ENCODE data around the gene CNTFR. TPM values are rescaled to one million over a fixed set of nuclear protein-coding genes. Genes with fewer than 3 reads are reported as not detected.

The CNTFR gene
- total RNA-seq, 2 experiments from 2014 or later = not detected

- Histone ChIP-seq H3K4me2 (ENCODE audit: low read length) (no peak overlapping the region), H3K9me3 (ENCODE audit: low read length) (no peaks in the 10 kb centered on the region), H3K27ac (ENCODE audit: low read depth, low read length, poor library complexity, severe bottlenecking) (no peak overlapping the region), H2AFZ (ENCODE audit: low read length) (no peak overlapping the region), H3K4me3 (ENCODE audit: low read depth, low read length, poor library complexity, severe bottlenecking) (no peak overlapping the region), H4K20me1 (ENCODE audit: insufficient read depth, low read length) (no peaks in the 10 kb centered on the region), H3K79me2 (ENCODE audit: insufficient read depth, low read depth, low read length) (no peaks in the 10 kb centered on the region), H3K9me2 (ENCODE audit: insufficient read depth, low read length) (no peaks in the 10 kb centered on the region), H3K36me3 (ENCODE audit: insufficient read depth, low read length) (no peaks in the 10 kb centered on the region), H3K4me1 (ENCODE audit: insufficient read depth, low read length, poor library complexity, severe bottlenecking) (no peaks in the 10 kb centered on the region)
- no peak for TF ChIP-seq EZH2phosphoT487 (IDR thresholded peaks at IDR 0.05; ENCODE audit: borderline replicate concordance, low read depth, low read length)
- POLR2A ChIA-PET = no interaction called here
- intact Hi-C loops (cut with micrococcal nuclease; ENCODE audit: unreplicated experiment) = no loop called here
- CTCF ChIA-PET (ENCODE audit: unreplicated experiment) = no interaction called here
- no TSS peak for BruUV-seq (replicated peaks)
- DNase-seq (ENCODE audit: low spot score) = no peak
Measured at GRCh38 chr9:34574571-34574970, 15.0 kb downstream of the CNTFR start.

- intact Hi-C loops (cut with micrococcal nuclease; ENCODE audit: unreplicated experiment) = no loop called here
- POLR2A ChIA-PET = no interaction called here
- no peaks in the 10 kb centered on the region for H3K4me1 ChIP-seq (ENCODE audit: insufficient read depth, low read length, poor library complexity, severe bottlenecking)
Measured at GRCh38 chr9:34573599-34574325, 15.8 kb downstream of the CNTFR start.

DNA sequence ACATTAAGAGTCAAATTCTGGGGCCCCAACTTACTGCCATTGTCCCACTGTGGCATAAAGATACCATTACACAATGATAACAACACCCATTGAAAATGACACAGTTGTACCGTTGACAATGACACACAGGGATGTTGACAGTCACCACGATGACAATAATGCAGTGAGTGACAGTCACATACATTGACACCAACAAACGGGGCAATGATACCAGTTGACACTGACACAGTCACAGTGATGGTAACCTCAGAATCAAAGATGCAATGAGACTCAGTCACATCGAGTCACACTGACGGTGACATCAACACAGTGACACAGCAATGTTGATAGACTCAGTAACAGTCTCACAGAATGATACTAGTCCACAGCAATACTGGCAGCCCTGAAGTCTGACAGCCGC, 16.9 kb downstream of the CNTFR start:
- intact Hi-C loops (cut with micrococcal nuclease; ENCODE audit: unreplicated experiment) = no loop called here
- Histone ChIP-seq H3K4me1 (ENCODE audit: insufficient read depth, low read length, poor library complexity, severe bottlenecking) (no peaks in the 10 kb centered on the region), H3K4me3 (ENCODE audit: low read depth, low read length, poor library complexity, severe bottlenecking) (no peak overlapping the region), H3K9me2 (ENCODE audit: insufficient read depth, low read length) (no peaks in the 10 kb centered on the region), H2AFZ (ENCODE audit: low read length) (no peak overlapping the region), H3K9me3 (ENCODE audit: low read length) (no peaks in the 10 kb centered on the region), H3K27ac (ENCODE audit: low read depth, low read length, poor library complexity, severe bottlenecking) (no peak overlapping the region), H3K4me2 (ENCODE audit: low read length) (no peak overlapping the region), H3K79me2 (ENCODE audit: insufficient read depth, low read depth, low read length) (no peaks in the 10 kb centered on the region), H3K36me3 (ENCODE audit: insufficient read depth, low read length) (no peaks in the 10 kb centered on the region), H4K20me1 (ENCODE audit: insufficient read depth, low read length) (no peaks in the 10 kb centered on the region)
- BruUV-seq (replicated peaks) = no TSS peak
- POLR2A ChIA-PET = no interaction called here
- TF ChIP-seq, protein P1, sequence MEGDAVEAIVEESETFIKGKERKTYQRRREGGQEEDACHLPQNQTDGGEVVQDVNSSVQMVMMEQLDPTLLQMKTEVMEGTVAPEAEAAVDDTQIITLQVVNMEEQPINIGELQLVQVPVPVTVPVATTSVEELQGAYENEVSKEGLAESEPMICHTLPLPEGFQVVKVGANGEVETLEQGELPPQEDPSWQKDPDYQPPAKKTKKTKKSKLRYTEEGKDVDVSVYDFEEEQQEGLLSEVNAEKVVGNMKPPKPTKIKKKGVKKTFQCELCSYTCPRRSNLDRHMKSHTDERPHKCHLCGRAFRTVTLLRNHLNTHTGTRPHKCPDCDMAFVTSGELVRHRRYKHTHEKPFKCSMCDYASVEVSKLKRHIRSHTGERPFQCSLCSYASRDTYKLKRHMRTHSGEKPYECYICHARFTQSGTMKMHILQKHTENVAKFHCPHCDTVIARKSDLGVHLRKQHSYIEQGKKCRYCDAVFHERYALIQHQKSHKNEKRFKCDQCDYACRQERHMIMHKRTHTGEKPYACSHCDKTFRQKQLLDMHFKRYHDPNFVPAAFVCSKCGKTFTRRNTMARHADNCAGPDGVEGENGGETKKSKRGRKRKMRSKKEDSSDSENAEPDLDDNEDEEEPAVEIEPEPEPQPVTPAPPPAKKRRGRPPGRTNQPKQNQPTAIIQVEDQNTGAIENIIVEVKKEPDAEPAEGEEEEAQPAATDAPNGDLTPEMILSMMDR (conservative IDR thresholded peaks at IDR 0.05; ENCODE audit: low read length) = no peak
- TF ChIP-seq EZH2phosphoT487 (IDR thresholded peaks at IDR 0.05; ENCODE audit: borderline replicate concordance, low read depth, low read length) = no peak
- CTCF ChIA-PET (ENCODE audit: unreplicated experiment) = no interaction called here
- no peak for DNase-seq (ENCODE audit: low spot score)

More at GRCh38 chr9:34573599-34574325, 15.8 kb downstream of the CNTFR start:
- BruUV-seq (replicated peaks) = no TSS peak
- Histone ChIP-seq H3K79me2 (ENCODE audit: insufficient read depth, low read depth, low read length) (no peaks in the 10 kb centered on the region), H3K9me2 (ENCODE audit: insufficient read depth, low read length) (no peaks in the 10 kb centered on the region), H3K27ac (ENCODE audit: low read depth, low read length, poor library complexity, severe bottlenecking) (no peak overlapping the region), H3K4me3 (ENCODE audit: low read depth, low read length, poor library complexity, severe bottlenecking) (no peak overlapping the region), H2AFZ (ENCODE audit: low read length) (no peak overlapping the region), H3K9me3 (ENCODE audit: low read length) (no peaks in the 10 kb centered on the region), H3K4me2 (ENCODE audit: low read length) (no peak overlapping the region), H4K20me1 (ENCODE audit: insufficient read depth, low read length) (no peaks in the 10 kb centered on the region), H3K36me3 (ENCODE audit: insufficient read depth, low read length) (no peaks in the 10 kb centered on the region)
- TF ChIP-seq EZH2phosphoT487 (IDR thresholded peaks at IDR 0.05; ENCODE audit: borderline replicate concordance, low read depth, low read length) = no peak
- TF ChIP-seq, protein P1 (conservative IDR thresholded peaks at IDR 0.05; ENCODE audit: low read length) = no peak
- DNase-seq (ENCODE audit: low spot score) = no peak
- CTCF ChIA-PET (ENCODE audit: unreplicated experiment) = no interaction called here

All from OCI-LY7 (cell line).